ENCODE measurements around the gene ACMSD.

GRCh38 chr2:134933732-134934131 is 95.3 kb downstream of the ACMSD start:
- TF ChIP-seq CTCF (conservative IDR thresholded peaks at IDR 0.05; ENCODE audit: low read depth, low read length) (no peak), EZH2 (IDR thresholded peaks at IDR 0.05; ENCODE audit: low read length, unreplicated experiment) (no peak)

All from PC-3 (cell line).